NCI-H524 treated with DMSO at 0.1 percent for 48 hours (cell line): Measurements from ENCODE around the gene ZNF536.

Experiments
- DNase-seq: peaks from one replicate; lab custom pipeline; 2025; lab: John Stamatoyannopoulos, UW

ZNF536 gene

GRCh38 chr19:30371960-30372824 is at the start of gene ZNF536:
Gene ZNF536, plus strand, starts transcription at chr19:30372384. Its CDS starts 71,179 bp downstream, at chr19:30443563.
- no peak for DNase-seq

DNA sequence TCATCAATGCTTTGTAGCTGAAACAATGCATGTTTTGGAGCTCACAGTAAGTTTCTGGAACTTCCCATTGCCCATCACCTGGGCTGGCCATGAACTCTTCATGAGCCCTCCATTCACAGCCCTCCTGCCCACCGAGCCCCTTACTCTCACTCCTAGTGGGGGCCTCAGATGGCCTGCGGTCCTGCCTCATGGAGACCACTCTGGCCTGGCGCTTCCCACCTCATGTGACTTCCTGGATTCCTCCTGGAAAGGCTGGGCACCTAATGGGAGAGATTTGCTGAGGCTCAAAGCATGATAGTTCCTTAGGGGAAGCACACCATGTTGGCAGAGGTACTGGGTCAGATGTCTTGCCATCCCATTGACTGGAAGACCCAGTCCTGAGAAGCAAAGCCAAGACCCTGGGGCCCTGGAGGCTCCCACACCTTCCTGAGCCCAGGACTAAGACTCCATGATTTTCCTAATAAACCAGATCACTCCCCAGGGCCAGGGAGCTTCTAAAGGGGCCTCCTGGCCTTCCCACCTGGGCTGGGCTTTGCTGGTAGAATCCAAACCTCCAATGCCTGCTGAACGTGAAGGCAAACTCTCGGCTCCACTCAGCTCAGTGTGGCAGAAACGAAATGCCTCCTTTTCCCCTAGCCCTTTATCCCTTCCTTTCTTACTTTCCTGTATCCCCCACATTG is 49.4 kb upstream of the ZNF536 start:
- no peak for DNase-seq

GRCh38 chr19:30323904-30324303 is 48.3 kb upstream of the ZNF536 start:
- DNase-seq = no peak

DNA sequence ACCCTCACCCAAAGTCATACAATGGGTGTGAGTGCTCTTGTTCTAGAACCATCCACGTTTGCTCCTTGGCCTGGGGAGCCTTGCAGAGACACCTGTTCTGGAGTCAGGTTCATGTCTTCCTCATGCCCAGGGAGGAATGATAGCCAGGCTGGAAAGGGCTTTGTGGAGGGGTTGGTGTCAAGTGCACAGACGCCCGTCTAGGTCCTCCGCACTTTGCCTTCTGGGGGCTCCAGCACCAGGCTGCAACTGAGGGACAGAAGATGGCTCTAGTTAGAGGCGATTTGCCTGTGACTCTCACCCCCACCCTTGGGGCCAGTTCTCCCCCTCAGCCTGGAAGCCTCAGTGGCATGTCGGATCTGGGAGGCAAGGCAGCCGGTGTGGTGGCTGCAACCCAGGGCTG is 47.2 kb upstream of the ZNF536 start:
- no peak for DNase-seq

DNA sequence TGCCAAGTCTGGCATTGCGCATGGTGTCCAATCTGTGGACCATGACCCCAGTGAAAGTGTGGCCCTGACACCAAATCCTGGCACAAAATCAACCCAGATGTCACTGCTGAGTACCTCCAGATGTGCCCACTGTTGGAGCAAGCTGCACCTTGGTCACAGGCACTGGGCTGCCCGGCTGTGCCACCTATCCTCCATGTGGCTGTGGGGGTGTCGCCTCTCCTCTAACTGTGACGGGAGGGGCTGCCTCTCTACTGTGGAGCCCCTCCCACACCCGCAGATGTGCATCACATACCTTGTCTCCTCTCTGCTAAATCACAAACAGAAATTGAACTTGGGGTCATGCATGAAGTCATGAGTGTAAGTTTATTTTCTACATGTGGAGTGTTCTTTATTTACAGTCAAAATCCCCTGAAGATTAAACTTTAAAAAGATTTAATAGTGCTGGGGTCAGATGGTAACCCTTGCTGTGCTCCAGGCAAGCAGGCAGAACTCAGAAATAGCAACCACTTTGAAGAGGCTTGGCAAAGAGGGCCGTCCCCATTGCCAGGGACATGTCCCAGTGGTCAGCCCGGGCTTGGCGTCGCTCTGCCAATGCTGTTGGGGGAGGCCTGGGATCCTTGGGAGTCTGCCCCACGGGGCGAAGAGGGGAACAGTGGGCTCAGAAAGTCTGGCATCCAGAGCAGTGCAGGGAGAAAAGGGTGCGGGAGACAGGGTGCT is 46.4 kb upstream of the ZNF536 start:
- no peak for DNase-seq

- DNase-seq = no peak
These were observed 45.8 kb upstream of the ZNF536 start for GRCh38 chr19:30326393-30326710.

- DNase-seq = no peak
These were observed 44.9 kb upstream of the ZNF536 start for GRCh38 chr19:30327331-30327730.

DNA sequence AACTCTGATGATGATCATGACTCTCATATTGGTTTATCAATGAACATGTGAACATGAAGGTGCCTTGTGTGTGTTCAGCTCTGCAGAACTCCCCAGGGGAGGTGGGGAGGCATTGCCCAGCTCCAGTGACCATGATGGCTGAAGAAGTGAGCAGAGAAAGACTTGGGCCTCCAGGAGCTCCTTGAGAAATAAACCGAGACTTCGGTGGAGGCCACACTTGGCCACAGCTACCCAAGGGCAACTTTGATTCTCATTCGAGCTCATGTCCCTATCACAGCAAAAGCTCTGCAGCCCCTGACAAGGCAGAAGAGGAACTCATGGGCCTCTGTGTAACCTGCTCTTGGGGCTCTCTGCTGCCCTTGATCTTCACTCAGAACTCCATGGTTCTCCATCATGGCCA is 44.1 kb upstream of the ZNF536 start:
- no peak for DNase-seq

DNA sequence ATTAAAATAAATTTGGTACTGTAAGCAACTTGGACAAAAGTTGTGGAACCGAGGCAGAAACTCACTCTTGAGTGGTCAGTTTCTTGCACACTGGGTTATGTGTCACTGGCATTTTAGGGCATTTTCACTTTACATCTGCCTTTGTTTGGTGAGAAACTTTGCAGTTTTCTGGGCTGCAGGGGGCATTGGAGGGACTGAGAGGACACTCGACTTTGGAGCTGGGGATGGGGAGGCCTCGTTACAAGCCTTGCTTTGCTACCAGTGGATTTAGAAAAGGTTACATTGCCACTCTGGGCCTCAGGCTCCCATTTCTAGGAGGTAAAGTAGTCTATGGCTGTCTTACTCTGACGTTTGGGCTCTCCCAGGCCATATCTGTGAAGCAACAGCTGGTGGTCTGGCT is 41.9 kb upstream of the ZNF536 start:
- DNase-seq = no peak

- DNase-seq = no peak
These were observed 39.5 kb upstream of the ZNF536 start for GRCh38 chr19:30332445-30333234.

GRCh38 chr19:30333291-30334065 is 38.7 kb upstream of the ZNF536 start:
- DNase-seq = no peak

GRCh38 chr19:30334841-30335240 is 37.3 kb upstream of the ZNF536 start:
- DNase-seq = no peak

GRCh38 chr19:30335306-30335886 is 36.8 kb upstream of the ZNF536 start:
- DNase-seq = no peak

DNA sequence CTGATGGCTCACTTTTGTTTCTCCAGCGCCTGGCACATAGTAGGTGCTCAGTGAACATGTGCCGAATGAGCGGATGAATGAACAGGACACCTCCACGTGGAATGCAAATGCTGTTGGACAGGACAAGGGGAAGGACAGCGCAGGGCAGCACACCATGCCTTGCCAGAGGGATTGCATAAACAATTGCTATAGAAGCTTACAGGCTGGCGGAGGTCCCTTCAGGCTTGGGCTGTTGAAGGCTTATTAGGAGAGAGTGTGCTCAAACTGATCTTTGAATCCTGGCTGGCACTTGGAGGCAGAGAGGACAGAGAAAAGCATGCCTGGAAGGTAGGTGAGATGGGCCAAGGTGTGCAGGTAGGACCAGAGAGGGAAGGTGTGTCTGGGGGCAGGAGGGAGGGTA is 35.9 kb upstream of the ZNF536 start:
- no peak for DNase-seq

GRCh38 chr19:30338041-30338456 is 34.1 kb upstream of the ZNF536 start:
- DNase-seq = no peak

DNA sequence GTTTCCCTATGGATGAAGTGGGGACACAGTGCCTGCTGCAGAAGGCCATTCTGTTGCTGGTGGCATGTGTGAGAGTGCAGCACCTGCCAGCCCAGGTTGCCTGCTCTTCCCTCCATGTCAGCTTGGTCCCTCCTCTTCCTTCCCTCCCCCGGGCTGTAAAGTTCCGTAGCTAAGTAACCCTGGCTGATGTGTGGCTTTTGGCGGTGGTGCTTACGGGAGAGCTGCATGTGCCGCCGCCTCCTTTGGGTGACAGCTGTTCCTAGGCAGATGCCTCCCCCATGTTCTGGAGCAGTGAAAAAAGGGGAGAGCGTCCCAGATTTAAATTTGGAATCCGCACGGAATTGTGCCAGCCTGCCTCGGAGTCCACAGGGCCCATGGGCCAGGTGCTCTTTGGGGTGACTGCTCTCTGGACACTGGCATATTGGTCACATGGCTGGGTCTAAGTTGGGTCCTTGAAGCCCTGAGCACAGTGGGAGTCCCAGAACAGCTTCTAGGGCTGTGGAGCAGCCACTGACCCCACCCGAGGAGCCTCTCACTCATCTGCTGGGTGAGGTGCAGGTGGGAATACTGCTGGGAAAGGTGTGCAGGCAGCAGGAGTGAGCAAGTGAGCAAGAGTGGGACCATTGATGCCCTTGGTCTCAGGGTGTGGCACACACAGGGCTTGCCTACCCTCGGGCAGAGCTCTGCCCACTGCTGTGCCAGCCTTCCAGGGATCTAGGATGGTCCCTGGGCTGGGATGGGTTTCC is 33.1 kb upstream of the ZNF536 start:
- DNase-seq = no peak

GRCh38 chr19:30339624-30340525 is 32.3 kb upstream of the ZNF536 start:
- DNase-seq = no peak

GRCh38 chr19:30340771-30341561 is 31.2 kb upstream of the ZNF536 start:
- DNase-seq = no peak
